ENCODE results near the gene MORN4. TPM values are rescaled to one million over a fixed set of nuclear protein-coding genes. Genes with fewer than 3 reads are reported as not detected.
A peak's percentile ranks its signal among the peaks of the same experiment; 100 is the strongest.

MORN4 gene
- total and polyA plus RNA-seq, 7 donors = 1.8 to 5.6 (median 3.9) TPM

GRCh38 chr10:97601268-97602215, 31.8 kb downstream of the MORN4 start:
- Histone ChIP-seq H3K9me3 (no peaks in the 10 kb centered on the region), H3K4me1 (peaks cover 65% of the 10 kb centered on the region), H3K36me3 (ENCODE audit: insufficient read depth in 1 of 2, low read depth in 1 of 2) (no peaks in the 10 kb centered on the region), H3K27me3 (ENCODE audit: insufficient read depth in 3 of 3, low read length in 2 of 3) (no peaks in the 10 kb centered on the region), H3K27ac (peak overlapping the region; percentile 80), H3K4me3 (peak overlapping the region; percentile 47)
- TF ChIP-seq CTCF (IDR thresholded peaks at IDR 0.05) = peak; percentile 7
- ATAC-seq (peak; percentile 77 to 88 (median 84)), DNase-seq (peak; percentile 79 to 93)
- intact Hi-C loops (cut with DNase I) = no loop called here
- WGBS, 3 donors = 27 to 44% (median 32%) methylated on average over 21 of the region's 21 CpGs

GRCh38 chr10:97600616-97601015, 32.7 kb downstream of the MORN4 start:
- 40 to 100% (median 53%) methylated on average over 1 of the region's 1 CpG for WGBS, 3 donors
- H3K36me3 ChIP-seq (ENCODE audit: insufficient read depth in 1 of 2, low read depth in 1 of 2) = no peaks in the 10 kb centered on the region
- ATAC-seq (no peak), DNase-seq (no peak)
- intact Hi-C loops (cut with DNase I) = no loop called here
- TF ChIP-seq CTCF (IDR thresholded peaks at IDR 0.05) = no peak
- H3K27ac ChIP-seq = peak overlapping the region; percentile 80
- H3K27me3 ChIP-seq (ENCODE audit: insufficient read depth in 3 of 3, low read length in 2 of 3) = no peaks in the 10 kb centered on the region
- peaks cover 74% of the 10 kb centered on the region for H3K4me1 ChIP-seq
- peak overlapping the region; percentile 47 for H3K4me3 ChIP-seq
- H3K9me3 ChIP-seq = no peaks in the 10 kb centered on the region

GRCh38 chr10:97599272-97599619, 34.1 kb downstream of the MORN4 start:
- no peaks in the 10 kb centered on the region for H3K9me3 ChIP-seq
- no peaks in the 10 kb centered on the region for H3K27me3 ChIP-seq (ENCODE audit: insufficient read depth in 3 of 3, low read length in 2 of 3)
- no peak for TF ChIP-seq CTCF (IDR thresholded peaks at IDR 0.05)
- peak overlapping the region; percentile 80 for H3K27ac ChIP-seq
- no peaks in the 10 kb centered on the region for H3K36me3 ChIP-seq (ENCODE audit: insufficient read depth in 1 of 2, low read depth in 1 of 2)
- DNase-seq (no peak), ATAC-seq (no peak)
- 77 to 87% (median 80%) methylated on average over 6 of the region's 6 CpGs for WGBS, 3 donors
- H3K4me3 ChIP-seq = no peak overlapping the region
- peaks cover 80% of the 10 kb centered on the region for H3K4me1 ChIP-seq
- intact Hi-C loops (cut with DNase I) = no loop called here

- no peaks in the 10 kb centered on the region for H3K36me3 ChIP-seq (ENCODE audit: insufficient read depth in 1 of 2, low read depth in 1 of 2)
- no peaks in the 10 kb centered on the region for H3K27me3 ChIP-seq (ENCODE audit: insufficient read depth in 3 of 3, low read length in 2 of 3)
- DNase-seq = peak in 1 of 2 donors; percentile 40
- intact Hi-C loops (cut with DNase I) = no loop called here
- peak overlapping the region; percentile 80 for H3K27ac ChIP-seq
- H3K4me1 ChIP-seq = peaks cover 80% of the 10 kb centered on the region
- ATAC-seq = no peak
- 93 to 96% (median 93%) methylated on average over 19 of the region's 19 CpGs for WGBS, 3 donors
- TF ChIP-seq CTCF (IDR thresholded peaks at IDR 0.05) = no peak
- no peaks in the 10 kb centered on the region for H3K9me3 ChIP-seq
- H3K4me3 ChIP-seq = no peak overlapping the region
These were observed 34.7 kb downstream of the MORN4 start for GRCh38 chr10:97598407-97599271.
